H1 (cell line): ENCODE data around the gene SHLD1.

Experiments
- CBX8 ChIP-seq: fragments of 300-800, 300-1000 bp; sonication (generic); IDR thresholded peaks from 2 replicates; pipeline ENCODE4 v1.7.1; 2016; ENCODE audit warnings: low read depth, low read length, borderline replicate concordance
- CEBPB ChIP-seq: IDR thresholded peaks from 2 replicates; pipeline ENCODE4 v1.6.1; 2012; ENCODE audit warnings: low read depth, low read length
- POLR2A ChIP-seq, 2 experiments: IDR thresholded peaks; 1 replicate in 1 of 2; 2 replicates in 1 of 2; pipeline ENCODE4 v1.6.1; 2011; ENCODE audit warnings: low read depth in 2 of 2, low read length in 2 of 2, mild to moderate bottlenecking in 2 of 2; ENCODE audit errors: control extremely low read depth in 1 of 2
- SIN3A ChIP-seq, 2 experiments: IDR thresholded peaks in 1 of 2; conservative IDR thresholded peaks in 1 of 2; 2 replicates each; pipeline ENCODE4 v1.6.1; 2011 to 2012; ENCODE audit warnings: low read length in 2 of 2, improper control_type of control experiment in 1 of 2, low read depth in 1 of 2, mild to moderate bottlenecking in 1 of 2
- YY1 ChIP-seq: IDR thresholded peaks from 2 replicates; pipeline ENCODE4 v1.6.1; 2011; ENCODE audit warnings: low read depth, mild to moderate bottlenecking, low read length
- TF ChIP-seq, protein P1 (sequence below), 3 experiments: IDR thresholded peaks; 1 replicate in 2 of 3; 2 replicates in 1 of 3; pipeline versions ENCODE4 v1.5.1 to v1.6.1; 2011; ENCODE audit warnings: low read length in 3 of 3, mild to moderate bottlenecking in 3 of 3, inconsistent platforms in 2 of 3, low read depth in 1 of 3, moderate library complexity in 1 of 3; ENCODE audit not compliant: insufficient read depth in 1 of 3; ENCODE audit errors: control extremely low read depth in 1 of 3

GRCh38 chr20:5841522-5841921, 91.3 kb downstream of the SHLD1 start:
- no peak for TF ChIP-seq CEBPB
- TF ChIP-seq, protein P1, sequence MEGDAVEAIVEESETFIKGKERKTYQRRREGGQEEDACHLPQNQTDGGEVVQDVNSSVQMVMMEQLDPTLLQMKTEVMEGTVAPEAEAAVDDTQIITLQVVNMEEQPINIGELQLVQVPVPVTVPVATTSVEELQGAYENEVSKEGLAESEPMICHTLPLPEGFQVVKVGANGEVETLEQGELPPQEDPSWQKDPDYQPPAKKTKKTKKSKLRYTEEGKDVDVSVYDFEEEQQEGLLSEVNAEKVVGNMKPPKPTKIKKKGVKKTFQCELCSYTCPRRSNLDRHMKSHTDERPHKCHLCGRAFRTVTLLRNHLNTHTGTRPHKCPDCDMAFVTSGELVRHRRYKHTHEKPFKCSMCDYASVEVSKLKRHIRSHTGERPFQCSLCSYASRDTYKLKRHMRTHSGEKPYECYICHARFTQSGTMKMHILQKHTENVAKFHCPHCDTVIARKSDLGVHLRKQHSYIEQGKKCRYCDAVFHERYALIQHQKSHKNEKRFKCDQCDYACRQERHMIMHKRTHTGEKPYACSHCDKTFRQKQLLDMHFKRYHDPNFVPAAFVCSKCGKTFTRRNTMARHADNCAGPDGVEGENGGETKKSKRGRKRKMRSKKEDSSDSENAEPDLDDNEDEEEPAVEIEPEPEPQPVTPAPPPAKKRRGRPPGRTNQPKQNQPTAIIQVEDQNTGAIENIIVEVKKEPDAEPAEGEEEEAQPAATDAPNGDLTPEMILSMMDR (IDR thresholded peaks at IDR 0.05; ENCODE audit: control extremely low read depth in 1 of 3, insufficient read depth in 1 of 3, low read depth in 1 of 3, low read length in 3 of 3) = no peak
- no peak for TF ChIP-seq POLR2A (IDR thresholded peaks at IDR 0.05; ENCODE audit: control extremely low read depth in 1 of 2, low read depth in 2 of 2, low read length in 2 of 2)
- no peak for TF ChIP-seq YY1
- no peak for TF ChIP-seq CBX8
- no peak for TF ChIP-seq SIN3A (conservative IDR thresholded peaks at IDR 0.05 in 1 of 2, IDR thresholded peaks at IDR 0.05 in 1 of 2; ENCODE audit: low read depth in 1 of 2, low read length in 2 of 2)
